Loucy (cell line): ENCODE data around the gene KIFAP3.

Source experiments
- H2AFZ ChIP-seq: fragments of 200-600 bp; sonication (generic); 2 replicates; pipeline ENCODE4 v1.6.0; 2016; ENCODE audit warnings: antibody characterized with exemption, mild to moderate bottlenecking, low read length, moderate library complexity
- H3F3A ChIP-seq: fragments of 200-600 bp; 2 replicates; pipeline ENCODE4 v1.6.0; 2016; ENCODE audit warnings: antibody characterized with exemption, low read depth, mild to moderate bottlenecking
- H3K27me3 ChIP-seq: fragments of 200-600 bp; sonication (generic); 2 replicates; pipeline ENCODE4 v1.6.1; 2014; ENCODE audit warnings: low read length, mild to moderate bottlenecking; ENCODE audit not compliant: insufficient read depth, poor library complexity, severe bottlenecking
- H3K36me3 ChIP-seq: fragments of 200-600 bp; sonication (generic); 2 replicates; pipeline ENCODE4 v1.6.1; 2016; ENCODE audit warnings: low read length; ENCODE audit not compliant: insufficient read depth
- H3K4me1 ChIP-seq: fragments of 200-600 bp; sonication (generic); 2 replicates; pipeline ENCODE4 v1.5.1; 2014; ENCODE audit warnings: low read length, mild to moderate bottlenecking; ENCODE audit not compliant: insufficient read depth, poor library complexity, severe bottlenecking
- H3K4me2 ChIP-seq: fragments of 200-600 bp; sonication (generic); 2 replicates; pipeline ENCODE4 v1.6.0; 2014; ENCODE audit warnings: antibody characterized with exemption, low read length, low read depth, mild to moderate bottlenecking; ENCODE audit not compliant: poor library complexity, severe bottlenecking
- H3K4me3 ChIP-seq: fragments of 200-600 bp; sonication (generic); 2 replicates; pipeline ENCODE4 v1.5.1; 2014; ENCODE audit warnings: low read length, mild to moderate bottlenecking, mixed read lengths; ENCODE audit not compliant: poor library complexity, severe bottlenecking
- H3K79me2 ChIP-seq: fragments of 200-600 bp; sonication (generic); 2 replicates; pipeline ENCODE4 v1.6.1; 2014; ENCODE audit warnings: low read length; ENCODE audit not compliant: insufficient read depth
- H3K9ac ChIP-seq: fragments of 200-600 bp; sonication (generic); 2 replicates; pipeline ENCODE4 v1.6.0; 2014; ENCODE audit warnings: mild to moderate bottlenecking, low read depth, low read length, moderate library complexity; ENCODE audit not compliant: poor library complexity, severe bottlenecking
- H3K9me2 ChIP-seq: fragments of 200-600 bp; sonication (generic); replicated peaks from 2 replicates; pipeline ENCODE4 v1.6.1; 2016; ENCODE audit warnings: low read depth, low read length, mixed read lengths
- H3K9me3 ChIP-seq: fragments of 200-600 bp; sonication (generic); 2 replicates; pipeline ENCODE4 v1.6.1; 2014; ENCODE audit warnings: mild to moderate bottlenecking, antibody characterized with exemption, low read length, low read depth; ENCODE audit not compliant: insufficient read depth
- H4K20me1 ChIP-seq: fragments of 200-600 bp; sonication (generic); 2 replicates; pipeline ENCODE4 v1.6.0; 2014; ENCODE audit warnings: antibody characterized with exemption, low read length, mild to moderate bottlenecking; ENCODE audit not compliant: insufficient read depth, poor library complexity, severe bottlenecking
- EZH2phosphoT487 ChIP-seq: fragments of 200-600 bp; IDR thresholded peaks from 2 replicates; pipeline ENCODE4 v1.6.1; 2018; ENCODE audit warnings: antibody characterized with exemption, mild to moderate bottlenecking, moderate library complexity, borderline replicate concordance
- TF ChIP-seq, protein P1 (sequence below): fragments of 200-600 bp; sonication (generic); conservative IDR thresholded peaks from 2 replicates; pipeline ENCODE4 v1.5.1; 2014; ENCODE audit warnings: mild to moderate bottlenecking, antibody characterized with exemption, low read length

KIFAP3 gene

GRCh38 chr1:169904834-169905233 lies 169.7 kb downstream of the KIFAP3 start:
- Histone ChIP-seq H3K9me3 (no peaks in the 10 kb centered on the region), H3K27me3 (no peaks in the 10 kb centered on the region), H3K4me1 (peaks cover 5% of the 10 kb centered on the region), H4K20me1 (no peaks in the 10 kb centered on the region), H3K9ac (no peak overlapping the region), H3K4me3 (no peak overlapping the region), H3K4me2 (no peak overlapping the region), H3F3A (no peaks in the 10 kb centered on the region), H3K36me3 (no peaks in the 10 kb centered on the region), H3K9me2 (no peaks in the 10 kb centered on the region), H3K79me2 (no peaks in the 10 kb centered on the region), H2AFZ (no peak overlapping the region)
- no peak for TF ChIP-seq EZH2phosphoT487
- TF ChIP-seq, protein P1, sequence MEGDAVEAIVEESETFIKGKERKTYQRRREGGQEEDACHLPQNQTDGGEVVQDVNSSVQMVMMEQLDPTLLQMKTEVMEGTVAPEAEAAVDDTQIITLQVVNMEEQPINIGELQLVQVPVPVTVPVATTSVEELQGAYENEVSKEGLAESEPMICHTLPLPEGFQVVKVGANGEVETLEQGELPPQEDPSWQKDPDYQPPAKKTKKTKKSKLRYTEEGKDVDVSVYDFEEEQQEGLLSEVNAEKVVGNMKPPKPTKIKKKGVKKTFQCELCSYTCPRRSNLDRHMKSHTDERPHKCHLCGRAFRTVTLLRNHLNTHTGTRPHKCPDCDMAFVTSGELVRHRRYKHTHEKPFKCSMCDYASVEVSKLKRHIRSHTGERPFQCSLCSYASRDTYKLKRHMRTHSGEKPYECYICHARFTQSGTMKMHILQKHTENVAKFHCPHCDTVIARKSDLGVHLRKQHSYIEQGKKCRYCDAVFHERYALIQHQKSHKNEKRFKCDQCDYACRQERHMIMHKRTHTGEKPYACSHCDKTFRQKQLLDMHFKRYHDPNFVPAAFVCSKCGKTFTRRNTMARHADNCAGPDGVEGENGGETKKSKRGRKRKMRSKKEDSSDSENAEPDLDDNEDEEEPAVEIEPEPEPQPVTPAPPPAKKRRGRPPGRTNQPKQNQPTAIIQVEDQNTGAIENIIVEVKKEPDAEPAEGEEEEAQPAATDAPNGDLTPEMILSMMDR, result no peak

DNA sequence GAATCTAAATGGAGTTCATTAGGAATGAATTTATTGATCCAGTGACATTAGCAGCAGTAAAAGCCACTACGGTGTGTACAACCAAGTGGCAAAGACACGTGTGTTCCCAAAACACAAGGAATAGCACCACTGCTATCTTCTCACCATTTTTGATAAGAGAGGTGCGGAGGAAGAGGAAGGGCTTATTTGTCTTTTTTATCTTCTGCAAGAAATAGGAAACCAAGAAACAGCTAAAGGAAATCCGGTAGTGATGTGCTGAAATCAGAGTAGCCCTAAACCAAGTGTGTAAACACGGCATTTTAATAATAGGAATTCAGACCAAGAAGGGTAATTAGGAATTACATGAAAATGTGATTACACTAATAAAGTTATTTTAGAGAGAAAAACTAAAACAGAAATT lies 171.7 kb downstream of the KIFAP3 start:
- no peaks in the 10 kb centered on the region for H3K36me3 ChIP-seq
- H2AFZ ChIP-seq, result 0 out of 2 replicates have a peak overlapping the region, but pooled peaks have one; percentile 21

DNA sequence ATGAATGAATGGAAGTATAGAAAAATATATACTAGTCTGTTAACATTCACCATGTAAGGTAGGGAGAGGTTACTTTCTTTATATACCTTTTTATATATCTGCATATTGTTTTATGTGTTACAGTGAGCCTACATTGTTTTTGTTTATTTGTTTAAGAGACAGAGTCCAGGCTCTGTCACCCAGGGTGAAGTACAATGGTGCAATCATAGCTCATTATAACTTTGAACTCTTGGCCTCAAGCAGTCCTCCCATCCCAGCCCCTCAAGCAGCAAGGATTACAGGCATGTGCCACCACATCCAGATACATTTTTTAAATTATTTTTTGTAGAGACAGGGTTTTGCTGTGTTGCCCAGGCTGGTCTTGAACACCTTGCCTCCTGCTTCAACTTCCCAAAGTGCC lies 173.4 kb downstream of the KIFAP3 start:
- Histone ChIP-seq H3K4me2 (no peak overlapping the region), H3K4me3 (no peak overlapping the region), H3K9ac (no peak overlapping the region), H3F3A (no peaks in the 10 kb centered on the region), H3K79me2 (no peaks in the 10 kb centered on the region), H3K36me3 (no peaks in the 10 kb centered on the region), H3K9me2 (no peaks in the 10 kb centered on the region), H3K4me1 (peaks cover 8% of the 10 kb centered on the region), H2AFZ (no peak overlapping the region), H4K20me1 (no peaks in the 10 kb centered on the region), H3K9me3 (no peaks in the 10 kb centered on the region), H3K27me3 (no peaks in the 10 kb centered on the region)
- TF ChIP-seq, protein P1, result no peak

More for the DNA sequence above, 171.7 kb downstream of the KIFAP3 start:
- peaks cover 8% of the 10 kb centered on the region for H3K4me1 ChIP-seq
- no peaks in the 10 kb centered on the region for H3K9me3 ChIP-seq
- H3K79me2 ChIP-seq, result no peaks in the 10 kb centered on the region
- no peak overlapping the region for H3K9ac ChIP-seq
- H3K9me2 ChIP-seq, result no peaks in the 10 kb centered on the region
- H4K20me1 ChIP-seq, result no peaks in the 10 kb centered on the region
- TF ChIP-seq, protein P1, result no peak
- TF ChIP-seq EZH2phosphoT487, result no peak
- no peak overlapping the region for H3K4me2 ChIP-seq
- no peak overlapping the region for H3K4me3 ChIP-seq
- H3K27me3 ChIP-seq, result no peaks in the 10 kb centered on the region
- H3F3A ChIP-seq, result no peaks in the 10 kb centered on the region
